ENCODE measurements around the gene NODAL.

- TF ChIP-seq CTCF (conservative IDR thresholded peaks at IDR 0.05; ENCODE audit: low read depth in 2 of 2) (no peak), POLR2AphosphoS5 (IDR thresholded peaks at IDR 0.05; ENCODE audit: low read depth) (no peak), CREB1 (CRISPR knock-in tag; IDR thresholded peaks at IDR 0.05; ENCODE audit: low read depth) (no peak), ZNF331 (CRISPR knock-in tag; IDR thresholded peaks at IDR 0.05; ENCODE audit: low read depth) (no peak), EZH2 (IDR thresholded peaks at IDR 0.05; ENCODE audit: low read depth, unreplicated experiment) (no peak), ETS1 (IDR thresholded peaks at IDR 0.05) (no peak)
- TF ChIP-seq, protein P1, sequence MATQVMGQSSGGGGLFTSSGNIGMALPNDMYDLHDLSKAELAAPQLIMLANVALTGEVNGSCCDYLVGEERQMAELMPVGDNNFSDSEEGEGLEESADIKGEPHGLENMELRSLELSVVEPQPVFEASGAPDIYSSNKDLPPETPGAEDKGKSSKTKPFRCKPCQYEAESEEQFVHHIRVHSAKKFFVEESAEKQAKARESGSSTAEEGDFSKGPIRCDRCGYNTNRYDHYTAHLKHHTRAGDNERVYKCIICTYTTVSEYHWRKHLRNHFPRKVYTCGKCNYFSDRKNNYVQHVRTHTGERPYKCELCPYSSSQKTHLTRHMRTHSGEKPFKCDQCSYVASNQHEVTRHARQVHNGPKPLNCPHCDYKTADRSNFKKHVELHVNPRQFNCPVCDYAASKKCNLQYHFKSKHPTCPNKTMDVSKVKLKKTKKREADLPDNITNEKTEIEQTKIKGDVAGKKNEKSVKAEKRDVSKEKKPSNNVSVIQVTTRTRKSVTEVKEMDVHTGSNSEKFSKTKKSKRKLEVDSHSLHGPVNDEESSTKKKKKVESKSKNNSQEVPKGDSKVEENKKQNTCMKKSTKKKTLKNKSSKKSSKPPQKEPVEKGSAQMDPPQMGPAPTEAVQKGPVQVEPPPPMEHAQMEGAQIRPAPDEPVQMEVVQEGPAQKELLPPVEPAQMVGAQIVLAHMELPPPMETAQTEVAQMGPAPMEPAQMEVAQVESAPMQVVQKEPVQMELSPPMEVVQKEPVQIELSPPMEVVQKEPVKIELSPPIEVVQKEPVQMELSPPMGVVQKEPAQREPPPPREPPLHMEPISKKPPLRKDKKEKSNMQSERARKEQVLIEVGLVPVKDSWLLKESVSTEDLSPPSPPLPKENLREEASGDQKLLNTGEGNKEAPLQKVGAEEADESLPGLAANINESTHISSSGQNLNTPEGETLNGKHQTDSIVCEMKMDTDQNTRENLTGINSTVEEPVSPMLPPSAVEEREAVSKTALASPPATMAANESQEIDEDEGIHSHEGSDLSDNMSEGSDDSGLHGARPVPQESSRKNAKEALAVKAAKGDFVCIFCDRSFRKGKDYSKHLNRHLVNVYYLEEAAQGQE (IDR thresholded peaks at IDR 0.05; ENCODE audit: unreplicated experiment) = no peak
These were observed 31.7 kb downstream of the NODAL start for GRCh38 chr10:70409772-70410171.

Data from GM23338 (cell line).